Activated B cell treated with CpG ODN at 0.5 μM for 24 hours (primary cell): Measurements from ENCODE around the gene TNNC2. TPM values are rescaled to one million over a fixed set of nuclear protein-coding genes. Genes with fewer than 3 reads are reported as not detected.

Experiments used
- ATAC-seq: fragments of 200-7000 bp; cut with Tn5 transposase; one replicate; pipeline ENCODE4 v1.10.0; 2021; ENCODE audit warnings: low read depth, mild to moderate bottlenecking, moderate library complexity
- CTCF ChIA-PET: fragments of 350-600 bp; sonication (Branson Sonifier 250); formaldehyde crosslinking; loops from one replicate; lab custom pipeline; 2021; ENCODE audit warnings: antibody characterized with exemption; lab: Charles Lee
- POLR2A ChIA-PET: fragments of 350-600 bp; sonication (Branson Sonifier 250); formaldehyde crosslinking; loops from one replicate; lab custom pipeline; 2021; ENCODE audit warnings: antibody characterized with exemption; lab: Charles Lee
- DNase-seq: peaks from one replicate; pipeline ENCODE4 v3.0.0; 2022
- H3K27ac Mint-ChIP-seq: one replicate; pipeline ENCODE4 v1.8.0; 2020; ENCODE audit warnings: mixed read lengths
- H3K27me3 Mint-ChIP-seq: one replicate; pipeline ENCODE4 v1.8.0; 2021; ENCODE audit warnings: mixed read lengths
- H3K36me3 Mint-ChIP-seq: one replicate; pipeline ENCODE4 v1.8.0; 2021; ENCODE audit warnings: low read depth, mixed read lengths
- H3K4me1 Mint-ChIP-seq: one replicate; pipeline ENCODE4 v1.8.0; 2021; ENCODE audit warnings: mixed read lengths
- H3K4me3 Mint-ChIP-seq: one replicate; pipeline ENCODE4 v1.8.0; 2020; ENCODE audit warnings: mild to moderate bottlenecking, mixed read lengths
- H3K9me3 Mint-ChIP-seq: one replicate; pipeline ENCODE4 v1.8.0; 2020; ENCODE audit warnings: mixed read lengths
- intact Hi-C: fragments of 100-400 bp; cut with micrococcal nuclease; formaldehyde crosslinking; loops from one replicate; pipeline ENCODE4 v1.15.1; 2024
- total RNA-seq: library from RNA; stranded (reverse); gene quantifications from 2 replicates; pipeline ENCODE4 v1.2.3, GENCODE V29; 2022
- TF ChIP-seq, protein P1 (sequence below): fragments of 200-600 bp; IDR thresholded peaks from one replicate; pipeline ENCODE4 v1.8.0; 2022; ENCODE audit warnings: antibody characterized with exemption, mild to moderate bottlenecking

TNNC2 gene
- total RNA-seq, 1 donor from 2014 or later, result not detected

DNA sequence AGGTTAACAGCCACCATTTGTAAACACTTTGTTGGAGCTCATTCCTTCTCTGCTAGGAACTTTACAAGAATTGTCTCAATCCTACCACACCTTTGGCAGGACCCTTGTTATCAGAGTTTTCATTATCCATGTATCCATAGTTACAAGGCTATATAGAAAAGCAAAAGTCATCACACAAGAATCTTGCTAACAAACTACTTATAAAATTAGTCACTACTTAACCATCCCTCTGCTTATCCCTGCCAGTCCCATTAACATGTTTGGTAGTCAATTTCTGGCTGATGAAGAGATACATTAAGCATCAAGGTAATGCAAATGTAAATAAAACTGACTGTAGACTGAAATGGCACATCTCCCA, 40.7 kb upstream of the TNNC2 start:
- Mint-ChIP-seq H3K4me3 (no peak overlapping the region), H3K9me3 (no peaks in the 10 kb centered on the region), H3K27ac (no peak overlapping the region), H3K36me3 (peaks cover 3% of the 10 kb centered on the region), H3K27me3 (no peaks in the 10 kb centered on the region), H3K4me1 (no peaks in the 10 kb centered on the region)
- ChIA-PET POLR2A (no interaction called here), CTCF (no interaction called here)
- TF ChIP-seq, protein P1, sequence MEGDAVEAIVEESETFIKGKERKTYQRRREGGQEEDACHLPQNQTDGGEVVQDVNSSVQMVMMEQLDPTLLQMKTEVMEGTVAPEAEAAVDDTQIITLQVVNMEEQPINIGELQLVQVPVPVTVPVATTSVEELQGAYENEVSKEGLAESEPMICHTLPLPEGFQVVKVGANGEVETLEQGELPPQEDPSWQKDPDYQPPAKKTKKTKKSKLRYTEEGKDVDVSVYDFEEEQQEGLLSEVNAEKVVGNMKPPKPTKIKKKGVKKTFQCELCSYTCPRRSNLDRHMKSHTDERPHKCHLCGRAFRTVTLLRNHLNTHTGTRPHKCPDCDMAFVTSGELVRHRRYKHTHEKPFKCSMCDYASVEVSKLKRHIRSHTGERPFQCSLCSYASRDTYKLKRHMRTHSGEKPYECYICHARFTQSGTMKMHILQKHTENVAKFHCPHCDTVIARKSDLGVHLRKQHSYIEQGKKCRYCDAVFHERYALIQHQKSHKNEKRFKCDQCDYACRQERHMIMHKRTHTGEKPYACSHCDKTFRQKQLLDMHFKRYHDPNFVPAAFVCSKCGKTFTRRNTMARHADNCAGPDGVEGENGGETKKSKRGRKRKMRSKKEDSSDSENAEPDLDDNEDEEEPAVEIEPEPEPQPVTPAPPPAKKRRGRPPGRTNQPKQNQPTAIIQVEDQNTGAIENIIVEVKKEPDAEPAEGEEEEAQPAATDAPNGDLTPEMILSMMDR, result no peak
- DNase-seq, result no peak
- intact Hi-C loops, result no loop called here
- no peak for ATAC-seq

DNA sequence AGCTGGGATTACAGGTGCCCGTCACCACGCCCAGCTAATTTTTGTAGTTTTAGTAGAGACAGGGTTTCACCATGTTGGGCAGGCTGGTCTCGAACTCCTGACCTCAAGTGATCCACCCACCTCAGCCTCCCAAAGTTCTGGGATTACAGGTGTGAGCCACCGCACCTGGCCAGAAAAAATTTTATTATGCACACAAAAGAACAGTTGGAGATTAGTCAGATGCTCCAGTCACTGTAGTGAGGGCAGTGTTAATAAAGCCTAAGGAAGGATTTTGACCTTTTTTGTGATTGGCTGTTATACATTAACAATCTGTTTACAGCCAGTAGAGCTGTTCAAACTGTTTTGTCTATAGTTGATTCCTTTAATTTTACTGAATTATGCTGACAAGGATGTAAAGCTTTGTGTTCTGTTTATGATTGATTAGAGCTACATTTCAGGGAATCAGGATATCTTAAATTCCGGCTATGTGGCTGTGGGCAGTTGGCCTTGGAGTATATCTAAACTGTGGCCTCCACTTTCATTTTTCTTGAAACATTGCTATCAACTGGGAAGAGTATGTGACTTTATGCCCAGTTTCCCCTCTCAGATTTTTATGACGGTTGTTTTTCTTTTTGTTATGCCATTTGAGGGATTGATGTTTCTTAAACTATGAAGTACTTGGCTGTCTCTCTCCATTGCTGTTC, 40.2 kb upstream of the TNNC2 start:
- TF ChIP-seq, protein P1, result no peak
- Mint-ChIP-seq H3K27me3 (no peaks in the 10 kb centered on the region), H3K36me3 (peaks cover under 1% of the 10 kb centered on the region), H3K27ac (no peak overlapping the region), H3K4me3 (no peak overlapping the region), H3K9me3 (no peaks in the 10 kb centered on the region), H3K4me1 (no peaks in the 10 kb centered on the region)
- intact Hi-C loops, result no loop called here
- DNase-seq (no peak), ATAC-seq (no peak)
- ChIA-PET CTCF (no interaction called here), POLR2A (no interaction called here)

DNA sequence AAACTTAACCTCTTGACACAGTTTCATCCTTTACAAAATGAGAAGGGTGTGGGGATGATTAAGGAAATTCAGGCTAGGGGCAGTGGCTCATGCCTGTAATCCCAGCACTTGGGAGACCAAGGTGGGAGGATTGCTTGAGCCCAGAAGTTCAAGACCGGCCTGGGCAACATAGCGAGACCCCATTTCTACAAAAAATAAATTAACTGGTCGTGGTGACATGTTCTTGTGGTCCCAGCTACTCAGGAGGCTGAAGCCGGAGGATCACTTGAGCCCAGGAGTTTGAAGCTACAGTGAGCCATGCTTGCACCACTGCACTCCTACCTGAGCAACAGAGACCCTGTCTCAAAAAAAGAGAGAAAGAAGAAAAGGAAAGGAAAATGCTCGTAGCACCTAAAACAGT, 39.3 kb upstream of the TNNC2 start:
- intact Hi-C loops, result no loop called here
- Mint-ChIP-seq H3K27me3 (no peaks in the 10 kb centered on the region), H3K4me3 (no peak overlapping the region), H3K9me3 (no peaks in the 10 kb centered on the region), H3K4me1 (peaks cover under 1% of the 10 kb centered on the region), H3K36me3 (no peaks in the 10 kb centered on the region), H3K27ac (no peak overlapping the region)
- POLR2A ChIA-PET, result no interaction called here
- ATAC-seq (no peak), DNase-seq (no peak)
- TF ChIP-seq, protein P1, result no peak
- CTCF ChIA-PET, result no interaction called here

DNA sequence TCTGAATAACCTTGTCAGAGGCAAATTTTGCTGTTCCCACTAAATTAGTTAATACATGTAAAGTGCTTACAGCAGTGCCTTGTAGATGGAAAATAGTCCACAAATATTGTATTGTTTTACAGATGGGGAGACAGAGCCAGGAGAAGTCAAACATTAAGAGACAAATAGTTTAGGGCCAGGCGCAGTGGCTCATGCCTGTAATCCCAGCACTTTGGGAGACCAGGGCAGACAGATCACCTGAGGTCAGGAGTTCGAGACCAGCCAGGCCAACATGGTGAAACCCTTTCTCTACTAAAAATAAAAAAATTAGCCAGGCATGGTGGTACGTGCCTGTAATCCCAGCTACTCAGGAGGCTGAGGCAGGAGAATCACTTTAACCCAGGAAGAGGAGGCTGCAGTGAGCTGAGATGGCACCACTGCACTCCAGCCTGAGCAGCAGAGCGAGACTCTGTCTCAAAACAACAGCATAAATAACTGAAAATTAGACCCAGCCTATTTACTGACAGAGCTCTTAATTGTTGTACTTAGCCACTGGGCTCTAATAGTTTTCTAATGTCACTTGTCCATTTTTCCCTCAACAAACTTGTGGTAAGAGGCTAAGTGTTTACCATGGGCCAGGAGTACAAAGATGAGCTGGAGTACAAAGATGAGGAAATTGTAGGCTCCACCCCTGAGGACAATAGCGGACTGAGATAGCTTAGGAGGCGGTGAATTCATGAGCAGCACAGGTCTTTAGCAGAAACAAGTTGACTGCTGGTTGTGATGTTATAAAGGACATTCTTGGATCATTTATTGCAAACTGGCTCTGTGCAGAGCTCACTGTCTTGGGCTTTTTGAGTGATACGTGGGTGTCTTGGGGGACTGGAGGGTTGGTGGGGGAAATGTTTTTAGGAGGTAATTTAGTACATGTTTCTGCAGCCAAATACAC, 36.7 kb upstream of the TNNC2 start:
- Mint-ChIP-seq H3K4me3 (no peak overlapping the region), H3K9me3 (no peaks in the 10 kb centered on the region), H3K4me1 (peaks cover 7% of the 10 kb centered on the region), H3K36me3 (no peaks in the 10 kb centered on the region), H3K27ac (no peak overlapping the region), H3K27me3 (no peaks in the 10 kb centered on the region)
- no peak for ATAC-seq
- intact Hi-C loops, result no loop called here
- DNase-seq, result no peak
- TF ChIP-seq, protein P1, result no peak
- POLR2A ChIA-PET, result interaction anchor here (0.7 kb wide), 1 partner anchor 71 kb away, joined by 4 read pairs; no protein-coding TSS in a partner anchor
- CTCF ChIA-PET, result no interaction called here
